Measurements from ENCODE around the gene TMPRSS3.

DNA sequence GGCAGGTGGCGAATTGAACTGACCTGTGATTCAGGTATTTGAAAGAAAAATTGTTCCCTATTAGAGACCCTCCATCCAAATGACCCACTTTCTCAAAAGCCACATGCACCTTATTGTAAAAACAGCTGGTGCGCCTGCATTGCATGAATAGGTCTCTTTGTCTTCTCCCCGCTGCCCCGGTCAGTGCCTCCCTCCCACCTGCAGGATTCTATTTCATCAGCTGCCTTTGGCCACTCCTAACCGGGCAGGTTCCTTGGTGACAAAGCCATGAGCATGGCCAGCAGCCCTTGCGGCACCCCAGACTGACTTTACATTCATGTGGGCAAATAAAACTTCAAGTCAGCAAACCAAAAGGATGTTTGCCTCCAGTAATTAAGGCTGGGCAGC lies 6.4 kb downstream of the TMPRSS3 start:
- TF ChIP-seq, protein P1, sequence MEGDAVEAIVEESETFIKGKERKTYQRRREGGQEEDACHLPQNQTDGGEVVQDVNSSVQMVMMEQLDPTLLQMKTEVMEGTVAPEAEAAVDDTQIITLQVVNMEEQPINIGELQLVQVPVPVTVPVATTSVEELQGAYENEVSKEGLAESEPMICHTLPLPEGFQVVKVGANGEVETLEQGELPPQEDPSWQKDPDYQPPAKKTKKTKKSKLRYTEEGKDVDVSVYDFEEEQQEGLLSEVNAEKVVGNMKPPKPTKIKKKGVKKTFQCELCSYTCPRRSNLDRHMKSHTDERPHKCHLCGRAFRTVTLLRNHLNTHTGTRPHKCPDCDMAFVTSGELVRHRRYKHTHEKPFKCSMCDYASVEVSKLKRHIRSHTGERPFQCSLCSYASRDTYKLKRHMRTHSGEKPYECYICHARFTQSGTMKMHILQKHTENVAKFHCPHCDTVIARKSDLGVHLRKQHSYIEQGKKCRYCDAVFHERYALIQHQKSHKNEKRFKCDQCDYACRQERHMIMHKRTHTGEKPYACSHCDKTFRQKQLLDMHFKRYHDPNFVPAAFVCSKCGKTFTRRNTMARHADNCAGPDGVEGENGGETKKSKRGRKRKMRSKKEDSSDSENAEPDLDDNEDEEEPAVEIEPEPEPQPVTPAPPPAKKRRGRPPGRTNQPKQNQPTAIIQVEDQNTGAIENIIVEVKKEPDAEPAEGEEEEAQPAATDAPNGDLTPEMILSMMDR (IDR thresholded peaks at IDR 0.05), result no peak
- no peak for TF ChIP-seq POLR2A (IDR thresholded peaks at IDR 0.05)

All from heart left ventricle (tissue), 13 donors.